Dermis microvascular lymphatic vessel endothelial cell (primary cell): ENCODE measurements around the gene FARS2. TPM values are rescaled to one million over a fixed set of nuclear protein-coding genes. Genes with fewer than 3 reads are reported as not detected.
"Not testable (repeated sequence)": the region's sequence is repeated elsewhere in the genome, so short reads cannot be mapped to it uniquely, and the experiment has no call there.

Experiments used
- DNase-seq, 2 donors: peaks; one replicate each; pipeline versions ENCODE4 v3.0.0 to v3.0.0-alpha.2; 2010; ENCODE audit warnings: low read depth in 2 of 2
- total RNA-seq: library from RNA; depleted of rRNA; stranded (reverse); fragments of >200 nt; gene quantifications from 2 replicates; pipeline ENCODE4 v1.2.1, GENCODE V29; 2014

Gene FARS2
- total RNA-seq, 1 donor from 2014 or later, result 26.8 TPM

GRCh38 chr6:5684320-5685053 is 423.2 kb downstream of the FARS2 start:
- peak in 1 of 2 donors; percentile 24 for DNase-seq

GRCh38 chr6:5693225-5694145 is 432.2 kb downstream of the FARS2 start:
- no peak for DNase-seq

GRCh38 chr6:5695260-5696245 is 434.2 kb downstream of the FARS2 start:
- DNase-seq, result peak in 1 of 2 donors; percentile 70

- DNase-seq, result no peak
Observed at GRCh38 chr6:5697508-5697907, 436.2 kb downstream of the FARS2 start.

GRCh38 chr6:5698318-5698717 is 437.0 kb downstream of the FARS2 start:
- no peak for DNase-seq

- DNase-seq, result not testable (repeated sequence)
Observed at GRCh38 chr6:5699064-5699463, 437.8 kb downstream of the FARS2 start.

GRCh38 chr6:5701174-5701573 is 439.9 kb downstream of the FARS2 start:
- DNase-seq, result peak; percentile 30 to 72

- no peak for DNase-seq
Observed at GRCh38 chr6:5704708-5705107, 443.4 kb downstream of the FARS2 start.

GRCh38 chr6:5705252-5705651 is 443.9 kb downstream of the FARS2 start:
- no peak for DNase-seq

- DNase-seq, result no peak
Observed at GRCh38 chr6:5706124-5707033, 445.1 kb downstream of the FARS2 start.

- DNase-seq, result no peak
Observed at GRCh38 chr6:5707281-5708045, 446.1 kb downstream of the FARS2 start.

GRCh38 chr6:5710516-5710915 is 449.2 kb downstream of the FARS2 start:
- DNase-seq, result no peak

- no peak for DNase-seq
Observed at GRCh38 chr6:5710936-5711335, 449.6 kb downstream of the FARS2 start.

GRCh38 chr6:5712349-5713215 is 451.3 kb downstream of the FARS2 start:
- DNase-seq, result no peak

- no peak for DNase-seq
Observed at GRCh38 chr6:5713519-5713918, 452.2 kb downstream of the FARS2 start.

GRCh38 chr6:5718231-5718947 is 457.1 kb downstream of the FARS2 start:
- DNase-seq, result no peak

GRCh38 chr6:5723841-5724691 is 462.8 kb downstream of the FARS2 start:
- no peak for DNase-seq
